Brain microvascular endothelial cell (primary cell): ENCODE results near the gene THSD4.

Experiments used
- DNase-seq: peaks from one replicate; pipeline ENCODE4 v3.0.0-alpha.2; 2020
- H3K27ac ChIP-seq: fragments of 250-450 bp; sonication (Bioruptor Pico); 2 replicates; pipeline ENCODE4 v1.5.1; 2020; ENCODE audit warnings: mild to moderate bottlenecking, moderate library complexity
- H3K27me3 ChIP-seq: fragments of 250-450 bp; sonication (Bioruptor Pico); replicated peaks from 2 replicates; pipeline ENCODE4 v1.5.1; 2020; ENCODE audit warnings: mild to moderate bottlenecking
- H3K36me3 ChIP-seq: fragments of 250-450 bp; sonication (Bioruptor Pico); replicated peaks from 2 replicates; pipeline ENCODE4 v1.5.1; 2020; ENCODE audit warnings: mild to moderate bottlenecking
- H3K4me3 ChIP-seq: 2 replicates; pipeline ENCODE4 v1.5.1; 2011; ENCODE audit warnings: low read depth, mild to moderate bottlenecking, control low read depth, low read length, moderate library complexity
- in situ Hi-C: cut with HindIII; loops from 2 replicates; pipeline ENCODE4 v1.10.0; 2017; ENCODE audit warnings: low sequenced_read_pairs, low pct_ligation_motif_present
- TF ChIP-seq, protein P1 (sequence below): IDR thresholded peaks from 2 replicates; pipeline ENCODE4 v1.5.1; 2011; ENCODE audit warnings: low read depth, mild to moderate bottlenecking, moderate library complexity, low read length, control low read depth, inconsistent platforms; ENCODE audit errors: missing control alignments

The THSD4 gene

DNA sequence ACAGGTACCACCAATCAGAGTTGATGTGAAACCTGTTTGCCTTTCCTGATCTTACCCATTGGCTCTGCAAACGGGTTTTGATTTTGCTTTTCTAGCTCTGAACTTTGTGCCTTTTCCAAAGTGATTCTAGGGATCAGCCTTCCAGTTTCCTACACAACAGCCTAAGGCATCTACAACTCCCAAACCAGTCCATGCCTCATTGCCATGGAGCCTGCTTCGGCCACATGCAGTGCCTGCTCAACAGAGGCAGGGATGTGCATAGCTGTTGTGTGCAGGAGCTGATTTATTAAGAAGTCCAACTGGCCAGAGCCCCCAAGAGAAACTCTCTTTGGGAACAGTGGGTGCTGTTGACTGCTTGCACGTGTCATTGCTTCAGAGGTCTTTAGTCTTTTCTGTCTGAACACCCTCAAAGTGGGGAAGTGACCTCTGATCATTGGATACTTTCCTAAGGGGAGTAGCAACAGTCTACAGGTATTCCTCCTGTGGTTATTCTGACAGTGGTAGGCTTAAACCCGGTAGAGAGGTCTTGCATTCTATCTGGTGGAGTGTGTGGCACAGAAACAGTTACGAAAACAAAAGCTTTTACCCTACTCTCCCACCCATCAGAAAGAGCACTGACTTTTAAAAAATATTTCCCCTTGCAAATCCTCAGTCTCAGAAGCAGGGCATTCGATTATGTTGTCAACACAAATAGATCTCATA lies 36.6 kb upstream of the THSD4 start:
- TF ChIP-seq, protein P1, sequence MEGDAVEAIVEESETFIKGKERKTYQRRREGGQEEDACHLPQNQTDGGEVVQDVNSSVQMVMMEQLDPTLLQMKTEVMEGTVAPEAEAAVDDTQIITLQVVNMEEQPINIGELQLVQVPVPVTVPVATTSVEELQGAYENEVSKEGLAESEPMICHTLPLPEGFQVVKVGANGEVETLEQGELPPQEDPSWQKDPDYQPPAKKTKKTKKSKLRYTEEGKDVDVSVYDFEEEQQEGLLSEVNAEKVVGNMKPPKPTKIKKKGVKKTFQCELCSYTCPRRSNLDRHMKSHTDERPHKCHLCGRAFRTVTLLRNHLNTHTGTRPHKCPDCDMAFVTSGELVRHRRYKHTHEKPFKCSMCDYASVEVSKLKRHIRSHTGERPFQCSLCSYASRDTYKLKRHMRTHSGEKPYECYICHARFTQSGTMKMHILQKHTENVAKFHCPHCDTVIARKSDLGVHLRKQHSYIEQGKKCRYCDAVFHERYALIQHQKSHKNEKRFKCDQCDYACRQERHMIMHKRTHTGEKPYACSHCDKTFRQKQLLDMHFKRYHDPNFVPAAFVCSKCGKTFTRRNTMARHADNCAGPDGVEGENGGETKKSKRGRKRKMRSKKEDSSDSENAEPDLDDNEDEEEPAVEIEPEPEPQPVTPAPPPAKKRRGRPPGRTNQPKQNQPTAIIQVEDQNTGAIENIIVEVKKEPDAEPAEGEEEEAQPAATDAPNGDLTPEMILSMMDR = no peak
- Histone ChIP-seq H3K36me3 (no peaks in the 10 kb centered on the region), H3K27me3 (no peaks in the 10 kb centered on the region), H3K4me3 (no peak overlapping the region), H3K27ac (peak overlapping the region; percentile 97)
- DNase-seq = no peak
- in situ Hi-C loops = no loop called here

DNA sequence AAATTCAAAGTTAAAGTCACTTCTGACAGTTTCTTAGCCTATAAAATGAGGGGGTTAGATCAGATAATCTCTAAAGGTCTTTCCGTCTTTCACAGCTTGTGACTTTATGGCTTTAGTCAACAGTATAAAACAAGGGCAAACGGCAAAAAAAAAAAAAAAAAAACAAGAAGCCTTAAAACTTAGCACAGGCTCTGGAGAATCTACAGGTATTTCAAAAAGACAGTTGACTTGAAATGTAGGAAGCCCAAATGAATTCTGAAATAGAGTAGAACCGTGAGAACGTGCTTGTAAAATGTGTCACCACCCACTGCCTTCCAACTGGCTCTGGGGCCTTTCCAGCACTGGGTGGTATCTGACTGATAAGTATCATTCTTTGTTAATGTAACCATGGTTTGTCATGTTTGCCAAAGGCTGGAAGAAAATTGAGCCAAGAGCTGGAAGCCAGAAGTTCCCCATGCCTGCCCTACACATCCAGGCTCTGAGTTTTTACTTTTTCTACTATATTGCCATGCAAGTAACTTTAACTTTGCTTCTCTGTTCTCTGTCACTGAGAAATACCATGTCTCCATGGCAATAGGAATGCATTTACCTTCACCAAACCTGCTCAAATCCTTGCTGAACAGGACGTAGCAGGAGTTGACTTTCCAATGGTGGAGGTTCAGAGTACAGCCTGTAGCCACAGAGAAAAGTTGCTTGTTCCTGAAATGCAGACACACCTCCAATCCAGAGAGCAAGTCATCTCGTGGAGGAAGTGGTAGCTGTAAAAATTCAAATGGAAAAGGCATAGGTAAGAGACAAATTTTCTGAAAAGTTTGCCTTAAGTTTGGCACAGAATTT lies 35.8 kb upstream of the THSD4 start:
- peak; percentile 90 for DNase-seq
- peak overlapping the region; percentile 97 for H3K27ac ChIP-seq
- no peak overlapping the region for H3K4me3 ChIP-seq
- in situ Hi-C loops = no loop called here
- TF ChIP-seq, protein P1 = no peak
- H3K27me3 ChIP-seq = no peaks in the 10 kb centered on the region
- H3K36me3 ChIP-seq = no peaks in the 10 kb centered on the region

DNA sequence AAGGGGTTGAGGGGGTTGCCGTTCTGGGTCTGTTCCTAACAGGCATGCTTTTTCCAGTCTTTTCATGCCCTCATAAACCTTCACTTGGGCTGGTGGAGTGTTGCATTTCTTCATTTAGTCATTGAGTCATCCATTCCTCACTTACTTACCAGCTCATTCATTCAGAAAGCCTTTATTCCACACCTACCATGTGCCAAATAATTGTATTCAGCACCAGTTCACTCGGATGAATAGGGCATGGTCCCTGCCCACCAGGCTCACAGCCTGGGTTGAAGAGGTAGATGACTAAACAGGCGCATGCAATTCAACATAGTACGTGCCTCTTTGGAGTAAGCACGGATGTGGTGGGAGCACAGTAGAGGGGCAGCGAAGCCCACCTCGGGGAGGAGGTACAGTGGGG lies 35.1 kb upstream of the THSD4 start:
- no peak for DNase-seq
- Histone ChIP-seq H3K4me3 (no peak overlapping the region), H3K27ac (peak overlapping the region; percentile 97), H3K27me3 (no peaks in the 10 kb centered on the region), H3K36me3 (no peaks in the 10 kb centered on the region)
- in situ Hi-C loops = no loop called here
- TF ChIP-seq, protein P1 = no peak

DNA sequence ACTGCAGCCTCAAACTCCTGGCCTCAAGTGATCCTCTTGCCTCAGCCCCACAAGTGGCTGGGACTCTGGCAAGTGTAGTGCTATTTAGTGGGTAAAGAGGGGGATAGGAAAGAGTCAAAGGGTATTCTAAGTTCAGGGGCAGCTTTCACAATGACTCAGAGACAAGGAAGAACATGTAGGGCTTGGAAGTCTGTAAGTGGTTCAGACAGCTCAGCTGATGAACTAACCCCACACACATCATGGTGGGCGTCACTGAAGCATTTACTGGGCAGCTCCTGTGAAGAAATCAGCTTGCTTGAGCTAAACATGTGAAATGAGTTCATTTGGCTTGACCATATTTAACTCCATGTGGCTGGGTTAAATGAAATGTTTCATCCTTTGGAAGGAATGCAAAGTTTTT lies 34.6 kb upstream of the THSD4 start:
- no peak overlapping the region for H3K4me3 ChIP-seq
- no peaks in the 10 kb centered on the region for H3K36me3 ChIP-seq
- H3K27ac ChIP-seq = peak overlapping the region; percentile 97
- in situ Hi-C loops = no loop called here
- TF ChIP-seq, protein P1 = no peak
- peak; percentile 97 for DNase-seq
- no peaks in the 10 kb centered on the region for H3K27me3 ChIP-seq

DNA sequence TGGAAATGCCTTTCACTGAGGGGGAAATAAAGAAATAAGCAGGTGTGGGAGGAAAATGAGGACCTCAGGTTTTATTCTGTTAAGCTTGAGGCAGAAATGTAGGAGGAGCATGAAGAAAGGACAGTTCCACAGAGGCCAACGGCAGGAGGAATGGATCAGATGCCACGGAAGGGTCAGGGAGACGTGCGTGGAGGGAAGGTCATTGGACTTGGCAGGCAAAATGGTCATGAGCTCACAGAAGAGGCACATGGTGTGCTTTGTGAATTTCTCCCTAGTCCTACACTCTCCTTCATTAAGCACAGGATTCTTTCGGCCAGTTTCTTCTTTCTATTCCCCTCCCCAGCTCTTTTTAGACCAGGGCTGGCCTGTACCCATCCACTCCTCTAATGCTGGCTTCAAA lies 32.5 kb upstream of the THSD4 start:
- DNase-seq = no peak
- TF ChIP-seq, protein P1 = no peak
- Histone ChIP-seq H3K27ac (peak overlapping the region; percentile 97), H3K4me3 (no peak overlapping the region), H3K27me3 (no peaks in the 10 kb centered on the region), H3K36me3 (no peaks in the 10 kb centered on the region)
- in situ Hi-C loops = no loop called here
